ENCODE results near the gene PDZK1IP1.
"Not testable (repeated sequence)": the region's sequence is repeated elsewhere in the genome, so short reads cannot be mapped to it uniquely, and the experiment has no call there.

DNA sequence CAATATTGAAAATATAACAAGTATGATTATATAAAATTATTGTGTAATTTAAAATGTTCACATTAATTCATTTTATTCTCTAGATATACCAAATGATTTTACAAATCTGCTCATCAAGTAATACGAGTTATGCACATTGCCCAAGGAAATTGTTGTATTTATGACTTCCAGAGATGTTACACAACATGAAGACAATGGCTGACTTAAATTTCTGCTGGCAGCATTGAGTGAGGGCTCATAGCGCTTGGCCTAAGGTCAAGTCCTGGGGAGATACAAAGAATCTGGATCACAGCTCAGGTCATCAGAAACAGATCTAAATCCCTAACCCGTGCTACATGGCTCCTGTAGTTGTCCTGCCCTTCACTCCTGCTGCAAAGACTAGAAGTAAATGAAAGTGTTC, 49.5 kb downstream of the PDZK1IP1 start:
- TF ChIP-seq POLR2AphosphoS5 (IDR thresholded peaks at IDR 0.05; ENCODE audit: borderline replicate concordance, low read depth, low read length); EZH2 (IDR thresholded peaks at IDR 0.05); FOXP2 (optimal IDR thresholded peaks at IDR 0.05; ENCODE audit: control extremely low read depth, extremely low read length, insufficient read depth): not testable (repeated sequence)
